HepG2 (cell line): ENCODE measurements around the gene FLAD1. TPM values are rescaled to one million over a fixed set of nuclear protein-coding genes. Genes with fewer than 3 reads are reported as not detected.

Experiments used
- AFF4 ChIP-seq: sonication (generic); formaldehyde crosslinking; IDR thresholded peaks from 2 replicates; pipeline ENCODE4 v1.4.0; 2020; ENCODE audit warnings: missing genetic modification reagents
- CBX2 ChIP-seq, 2 experiments: fragments of 200-600 bp in 1 of 2; sonication (generic); formaldehyde crosslinking in 1 of 2; IDR thresholded peaks; 2 replicates each; pipeline versions ENCODE4 v1.7.0 to v1.8.1; 2018 to 2022; ENCODE audit warnings: low read depth in 2 of 2, low read length in 1 of 2, mild to moderate bottlenecking in 1 of 2, missing genetic modification reagents in 1 of 2
- CHD4 ChIP-seq: fragments of 200-600 bp; sonication (generic); IDR thresholded peaks from 2 replicates; pipeline ENCODE4 v1.7.0; 2017; ENCODE audit warnings: mild to moderate bottlenecking, low read length, borderline replicate concordance
- DNMT3B ChIP-seq: conservative IDR thresholded peaks from 2 replicates; pipeline ENCODE4 v1.6.1; 2016; ENCODE audit warnings: missing biosample characterization, control low read depth
- GMEB1 ChIP-seq: sonication (generic); formaldehyde crosslinking; IDR thresholded peaks from 2 replicates; pipeline ENCODE4 v1.5.1; 2020; ENCODE audit warnings: missing genetic modification reagents, mild to moderate bottlenecking, borderline replicate concordance
- GTF2F1 ChIP-seq: fragments of 150-350 bp; IDR thresholded peaks from 2 replicates; pipeline ENCODE4 v1.6.1; 2014; ENCODE audit warnings: low read length
- HDAC6 ChIP-seq: fragments of 200-600 bp; sonication (generic); IDR thresholded peaks from 2 replicates; pipeline ENCODE4 v1.7.0; 2017; ENCODE audit warnings: mild to moderate bottlenecking, antibody characterized with exemption, low read length, low read depth
- HMG20A ChIP-seq: IDR thresholded peaks from 2 replicates; pipeline ENCODE4 v1.6.1; 2016; ENCODE audit warnings: borderline replicate concordance
- KDM5A ChIP-seq: fragments of 200-600 bp; sonication (generic); IDR thresholded peaks from 2 replicates; pipeline ENCODE4 v1.7.0; 2018; ENCODE audit warnings: antibody characterized with exemption, mild to moderate bottlenecking, low read length, borderline replicate concordance
- KLF15 ChIP-seq: sonication (generic); formaldehyde crosslinking; IDR thresholded peaks from 2 replicates; pipeline ENCODE4 v1.8.1; 2023; ENCODE audit warnings: borderline replicate concordance, mild to moderate bottlenecking, inconsistent platforms, missing genetic modification reagents, mixed read lengths
- MLLT10 ChIP-seq: sonication (generic); formaldehyde crosslinking; IDR thresholded peaks from 2 replicates; pipeline ENCODE4 v1.4.0; 2020; ENCODE audit warnings: missing genetic modification reagents
- NCOA2 ChIP-seq: sonication (generic); formaldehyde crosslinking; IDR thresholded peaks from 2 replicates; pipeline ENCODE4 v1.8.0; 2022; ENCODE audit warnings: inconsistent platforms
- NFE2L1 ChIP-seq: sonication (generic); formaldehyde crosslinking; IDR thresholded peaks from 2 replicates; pipeline ENCODE4 v1.4.0; 2020; ENCODE audit warnings: missing genetic modification reagents, mild to moderate bottlenecking, borderline replicate concordance
- PAF1 ChIP-seq: IDR thresholded peaks from 2 replicates; pipeline ENCODE4 v1.6.1; 2016; ENCODE audit warnings: missing genetic modification reagents, missing compliant biosample characterization
- PHB2 ChIP-seq: fragments of 450-650 bp; IDR thresholded peaks from 2 replicates; pipeline ENCODE4 v1.6.1; 2018; ENCODE audit not compliant: partially characterized antibody
- REPIN1 ChIP-seq: sonication (generic); formaldehyde crosslinking; IDR thresholded peaks from 2 replicates; pipeline ENCODE4 v1.8.0; 2022; ENCODE audit warnings: missing genetic modification reagents, low read depth, mild to moderate bottlenecking, borderline replicate concordance
- SALL1 ChIP-seq: sonication (generic); formaldehyde crosslinking; IDR thresholded peaks from 2 replicates; pipeline ENCODE4 v1.8.0; 2022; ENCODE audit warnings: mild to moderate bottlenecking, missing genetic modification reagents
- ZFY ChIP-seq: sonication (generic); formaldehyde crosslinking; IDR thresholded peaks from 2 replicates; pipeline ENCODE4 v1.4.0; 2020; ENCODE audit warnings: missing genetic modification reagents
- ZNF143 ChIP-seq: sonication (generic); formaldehyde crosslinking; IDR thresholded peaks from 2 replicates; pipeline ENCODE4 v1.4.0; 2020; ENCODE audit warnings: missing genetic modification reagents
- ZNF234 ChIP-seq: sonication (generic); formaldehyde crosslinking; conservative IDR thresholded peaks from 2 replicates; pipeline ENCODE4 v1.5.1; 2020; ENCODE audit warnings: mild to moderate bottlenecking, missing genetic modification reagents
- ZNF512 ChIP-seq: sonication (generic); formaldehyde crosslinking; IDR thresholded peaks from 2 replicates; pipeline ENCODE4 v1.4.0; 2020; ENCODE audit warnings: mild to moderate bottlenecking, missing genetic modification reagents
- ZNF709 ChIP-seq: sonication (generic); formaldehyde crosslinking; IDR thresholded peaks from 2 replicates; pipeline ENCODE4 v1.5.0; 2020; ENCODE audit warnings: mild to moderate bottlenecking, missing genetic modification reagents
- ZNF790 ChIP-seq: sonication (generic); formaldehyde crosslinking; IDR thresholded peaks from 2 replicates; pipeline ENCODE4 v1.8.0; 2022; ENCODE audit warnings: missing genetic modification reagents, mild to moderate bottlenecking, borderline replicate concordance
- ZSCAN25 ChIP-seq: sonication (generic); formaldehyde crosslinking; IDR thresholded peaks from 2 replicates; pipeline ENCODE4 v1.8.0; 2022; ENCODE audit warnings: mild to moderate bottlenecking, missing genetic modification reagents
- polyA plus RNA-seq, 8 experiments: library from polyadenylated mRNA; depleted of rRNA in 3 of 8; stranded (reverse) in 7 of 8; unstranded in 1 of 8; fragments of >200 nt; fragmentation: Illumina TruSeq in 4 of 8; extraction: Trizol in 4 of 8; gene quantifications; 2 replicates each; pipeline versions ENCODE4 v1.2.1 to v1.2.3, GENCODE V29; 2011 to 2016; ENCODE audit warnings: low read depth in 4 of 8, missing spikeins in 1 of 8, mixed read lengths in 1 of 8; ENCODE audit not compliant: insufficient read depth in 1 of 8
- total RNA-seq, 5 experiments: library from RNA; depleted of rRNA; stranded (reverse); fragments of >200 nt; fragmentation: Illumina TruSeq; extraction: Trizol; gene quantifications; 2 replicates each; pipeline ENCODE4 v1.2.3, GENCODE V29; 2016; ENCODE audit warnings: low read depth in 1 of 5

Gene FLAD1
- total and polyA plus RNA-seq, 2 of the 13 experiments (the other 11 are each of a cell fraction or from before 2014, with no cell fraction given) = 25.9 to 32.8 TPM

- 0 out of 2 replicates have a peak, but pooled peaks have one; percentile 24 for TF ChIP-seq CHD4
- TF ChIP-seq ZNF790 (CRISPR knock-in tag) = no peak
- no peak for TF ChIP-seq PAF1
- 0 out of 2 replicates have a peak, but pooled peaks have one; percentile 19 for TF ChIP-seq ZNF143 (CRISPR knock-in tag)
- TF ChIP-seq GTF2F1 = no peak
- TF ChIP-seq AFF4 (CRISPR knock-in tag) = no peak
- TF ChIP-seq ZNF234 (CRISPR knock-in tag) = no peak
- no peak for TF ChIP-seq NCOA2
- no peak for TF ChIP-seq ZFY (CRISPR knock-in tag)
- no peak for TF ChIP-seq HMG20A (CRISPR knock-in tag)
- peak; percentile 68; the same call in 1 of the 2 replicates for TF ChIP-seq ZNF709 (CRISPR knock-in tag)
- no peak for TF ChIP-seq ZSCAN25 (CRISPR knock-in tag)
- no peak for TF ChIP-seq CBX2 (IDR thresholded peaks at IDR 0.05; ENCODE audit: low read depth, low read length)
- no peak for TF ChIP-seq CBX2 (CRISPR knock-in tag; IDR thresholded peaks at IDR 0.05; ENCODE audit: low read depth)
- TF ChIP-seq DNMT3B = no peak
- TF ChIP-seq HDAC6 = no peak
- TF ChIP-seq KDM5A = 0 out of 2 replicates have a peak, but pooled peaks have one; percentile 24
- TF ChIP-seq NFE2L1 (CRISPR knock-in tag) = no peak
- TF ChIP-seq ZNF512 (CRISPR knock-in tag) = no peak
- no peak for TF ChIP-seq SALL1 (CRISPR knock-in tag)
- TF ChIP-seq MLLT10 = no peak
- no peak for TF ChIP-seq KLF15
- no peak for TF ChIP-seq GMEB1
- TF ChIP-seq REPIN1 (CRISPR knock-in tag) = no peak
- TF ChIP-seq PHB2 = no peak
These were observed 20.2 kb downstream of the FLAD1 start (continued) for GRCh38 chr1:155003227-155003765.
